GM19372 (cell line): ENCODE measurements around the gene PPP1R13B.
"Not testable (repeated sequence)": the region's sequence is repeated elsewhere in the genome, so short reads cannot be mapped to it uniquely, and the experiment has no call there.

Experiments used
- ATAC-seq: cut with Tn5 transposase; IDR thresholded peaks from one replicate; pipeline ENCODE4 v1.9.1; 2021; ENCODE audit warnings: mild to moderate bottlenecking, low read depth, moderate library complexity; ENCODE audit not compliant: unreplicated experiment

Gene PPP1R13B

GRCh38 chr14:103859416-103860202, 12.2 kb upstream of the PPP1R13B start:
- ATAC-seq: no peak

GRCh38 chr14:103858063-103858781, 10.8 kb upstream of the PPP1R13B start:
- no peak for ATAC-seq

GRCh38 chr14:103857256-103857655, 9.9 kb upstream of the PPP1R13B start:
- no peak for ATAC-seq

GRCh38 chr14:103856607-103857006, 9.2 kb upstream of the PPP1R13B start:
- no peak for ATAC-seq

- no peak for ATAC-seq
Measured at GRCh38 chr14:103856105-103856504, 8.7 kb upstream of the PPP1R13B start.

- no peak for ATAC-seq
Measured at GRCh38 chr14:103855734-103856095, 8.3 kb upstream of the PPP1R13B start.

- ATAC-seq: no peak
Measured at GRCh38 chr14:103854822-103855733, 7.7 kb upstream of the PPP1R13B start.

- ATAC-seq: no peak
Measured at GRCh38 chr14:103854017-103854808, 6.8 kb upstream of the PPP1R13B start.

- no peak for ATAC-seq
Measured at GRCh38 chr14:103849151-103849886, 1.9 kb upstream of the PPP1R13B start.

GRCh38 chr14:103848175-103849077, 1.1 kb upstream of the PPP1R13B start:
- no peak for ATAC-seq

GRCh38 chr14:103846543-103847450, 578 bp downstream of the PPP1R13B start:
- ATAC-seq: peak; percentile 32

GRCh38 chr14:103846097-103846496, 1.3 kb downstream of the PPP1R13B start:
- no peak for ATAC-seq

- ATAC-seq: no peak
Measured at GRCh38 chr14:103845327-103845726, 2.0 kb downstream of the PPP1R13B start.

GRCh38 chr14:103841265-103841664, 6.1 kb downstream of the PPP1R13B start:
- ATAC-seq: not testable (repeated sequence)

GRCh38 chr14:103840014-103840413, 7.4 kb downstream of the PPP1R13B start:
- ATAC-seq: no peak

GRCh38 chr14:103839579-103839978, 7.8 kb downstream of the PPP1R13B start:
- no peak for ATAC-seq

GRCh38 chr14:103838117-103838516, 9.3 kb downstream of the PPP1R13B start:
- no peak for ATAC-seq
